Measurements from ENCODE around the gene GPN2.

GRCh38 chr1:26877326-26877725, 12.8 kb downstream of the GPN2 start:
- TF ChIP-seq CTCF (IDR thresholded peaks at IDR 0.05; ENCODE audit: low read length) (no peak), EZH2 (optimal IDR thresholded peaks at IDR 0.05; ENCODE audit: low read depth, low read length) (no peak), EZH2phosphoT487 (IDR thresholded peaks at IDR 0.05; ENCODE audit: low read length) (no peak)
